H1 (cell line): ENCODE measurements around the gene RNF144A. TPM values are rescaled to one million over a fixed set of nuclear protein-coding genes. Genes with fewer than 3 reads are reported as not detected.
A peak's percentile ranks its signal among the peaks of the same experiment; 100 is the strongest.

Source experiments
- CTCF ChIA-PET: fragments of 300-600 bp; sonication (Branson Sonifier 250); formaldehyde crosslinking; loops from one replicate; lab custom pipeline; 2021; ENCODE audit not compliant: partially characterized antibody; lab: Charles Lee
- POLR2A ChIA-PET: fragments of 300-600 bp; sonication (Branson Sonifier 250); formaldehyde crosslinking; loops from one replicate; lab custom pipeline; 2021; ENCODE audit warnings: inconsistent platforms; ENCODE audit not compliant: partially characterized antibody; lab: Charles Lee
- DNase-seq, 2 experiments: peaks; one replicate each; pipeline versions ENCODE4 v3.0.0 to v3.0.0-alpha.2; 2010 to 2022; ENCODE audit warnings: low spot score in 2 of 2, low read depth in 1 of 2, mixed read lengths in 1 of 2
- FAIRE-seq: peaks from 2 replicates; lab custom pipeline; 2011; peaks lifted over from hg19 to GRCh38; lab: Jason Lieb, UNC
- H2AFZ ChIP-seq: 2 replicates; pipeline ENCODE4 v1.8.1; 2012; ENCODE audit warnings: low read length, inconsistent platforms
- H2AK5ac ChIP-seq: 2 replicates; pipeline ENCODE4 v1.6.1; 2013; ENCODE audit warnings: low read depth, low read length
- H2BK120ac ChIP-seq: replicated peaks from 2 replicates; pipeline ENCODE3; 2013; ENCODE audit warnings: low read depth, low read length, inconsistent platforms
- H2BK12ac ChIP-seq: 2 replicates; pipeline ENCODE4 v1.6.1; 2013; ENCODE audit warnings: low read depth, low read length
- H2BK15ac ChIP-seq: 2 replicates; pipeline ENCODE4 v1.6.1; 2013; ENCODE audit warnings: low read length
- H2BK20ac ChIP-seq: 2 replicates; pipeline ENCODE4 v1.6.1; 2013; ENCODE audit warnings: low read length
- H2BK5ac ChIP-seq: 2 replicates; pipeline ENCODE4 v1.6.1; 2013; ENCODE audit warnings: low read depth, low read length
- H3K14ac ChIP-seq: 2 replicates; pipeline ENCODE4 v1.6.1; 2013; ENCODE audit warnings: inconsistent platforms; ENCODE audit not compliant: insufficient read length
- H3K18ac ChIP-seq: 2 replicates; pipeline ENCODE4 v1.6.1; 2013; ENCODE audit warnings: low read length; ENCODE audit errors: extremely low read depth
- H3K23ac ChIP-seq: 2 replicates; pipeline ENCODE4 v1.6.1; 2013; ENCODE audit warnings: inconsistent platforms; ENCODE audit not compliant: insufficient read length
- H3K23me2 ChIP-seq: 2 replicates; pipeline ENCODE4 v1.6.1; 2013; ENCODE audit warnings: low read depth, low read length
- H3K27ac ChIP-seq: 2 replicates; pipeline ENCODE4 v1.6.1; 2011; ENCODE audit warnings: low read depth, low read length, inconsistent platforms
- H3K27me3 ChIP-seq, 4 experiments: replicated peaks in 1 of 4; 1 replicate in 1 of 4; 2 replicates in 3 of 4; pipeline versions ENCODE4 v1.6.1 to v1.8.1; 2011 to 2013; ENCODE audit warnings: low read length in 3 of 4, mild to moderate bottlenecking in 3 of 4, inconsistent platforms in 2 of 4, mixed read lengths in 2 of 4, moderate library complexity in 1 of 4; ENCODE audit not compliant: control insufficient read depth in 3 of 4, insufficient read depth in 3 of 4; ENCODE audit errors: extremely low read depth in 1 of 4
- H3K36me3 ChIP-seq, 4 experiments: 2 replicates each; pipeline versions ENCODE4 v1.6.1 to v1.8.1; 2011 to 2013; ENCODE audit warnings: mild to moderate bottlenecking in 4 of 4, low read length in 3 of 4, moderate library complexity in 2 of 4, control low read depth in 1 of 4, inconsistent platforms in 1 of 4; ENCODE audit not compliant: insufficient read depth in 4 of 4, control insufficient read depth in 2 of 4
- H3K4ac ChIP-seq: replicated peaks from 2 replicates; pipeline ENCODE3; 2013; ENCODE audit warnings: low read length, low read depth, mixed read lengths, inconsistent platforms; ENCODE audit not compliant: insufficient read length
- H3K4me1 ChIP-seq, 4 experiments: replicated peaks in 1 of 4; 1 replicate in 1 of 4; 2 replicates in 3 of 4; pipeline versions ENCODE4 v1.6.1 to v1.8.1; 2011 to 2013; ENCODE audit warnings: low read length in 3 of 4, inconsistent platforms in 2 of 4, mixed read lengths in 1 of 4; ENCODE audit not compliant: insufficient read depth in 4 of 4, control insufficient read depth in 3 of 4
- H3K4me2 ChIP-seq, 2 experiments: 2 replicates each; pipeline versions ENCODE4 v1.6.1 to v1.8.1; 2011 to 2013; ENCODE audit warnings: low read depth in 2 of 2, low read length in 2 of 2, control low read depth in 1 of 2, inconsistent platforms in 1 of 2, mild to moderate bottlenecking in 1 of 2; ENCODE audit not compliant: insufficient read depth in 1 of 2
- H3K4me3 ChIP-seq, 4 experiments: fragments of 200-600, 300-600 bp in 1 of 4; sonication (generic), shearing (Covaris generic), sonication (Bioruptor Twin) in 1 of 4; 2 replicates each; pipeline versions ENCODE4 v1.5.1 to v1.8.1; 2011 to 2016; ENCODE audit warnings: low read length in 4 of 4, low read depth in 3 of 4, control low read depth in 2 of 4, inconsistent platforms in 2 of 4, mild to moderate bottlenecking in 2 of 4, mixed read lengths in 1 of 4, moderate library complexity in 1 of 4; ENCODE audit not compliant: insufficient read depth in 2 of 4; ENCODE audit errors: extremely low read depth in 1 of 4
- H3K56ac ChIP-seq: replicated peaks from 2 replicates; pipeline ENCODE3; 2013; ENCODE audit warnings: low read depth, mild to moderate bottlenecking, mixed read lengths, low read length, inconsistent platforms; ENCODE audit not compliant: insufficient read length
- H3K79me1 ChIP-seq: 2 replicates; pipeline ENCODE4 v1.6.1; 2013; ENCODE audit warnings: low read depth, low read length, control low read depth
- H3K79me2 ChIP-seq, 2 experiments: 2 replicates each; pipeline versions ENCODE4 v1.6.1 to v1.8.1; 2012 to 2013; ENCODE audit warnings: low read length in 2 of 2, mild to moderate bottlenecking in 2 of 2, inconsistent platforms in 1 of 2; ENCODE audit not compliant: insufficient read depth in 2 of 2, control insufficient read depth in 1 of 2
- H3K9ac ChIP-seq, 4 experiments: replicated peaks in 1 of 4; 1 replicate in 1 of 4; 2 replicates in 3 of 4; pipeline versions ENCODE4 v1.6.1 to v1.8.1; 2011 to 2013; ENCODE audit warnings: low read depth in 3 of 4, low read length in 3 of 4, control low read depth in 2 of 4, mild to moderate bottlenecking in 2 of 4, moderate library complexity in 2 of 4, inconsistent platforms in 1 of 4; ENCODE audit errors: extremely low read depth in 1 of 4
- H3K9me3 ChIP-seq, 2 experiments: 2 replicates each; pipeline versions ENCODE4 v1.6.1 to v1.8.1; 2012 to 2013; ENCODE audit warnings: mild to moderate bottlenecking in 2 of 2, moderate library complexity in 2 of 2, control low read depth in 1 of 2, inconsistent platforms in 1 of 2, low read depth in 1 of 2, low read length in 1 of 2, mixed read lengths in 1 of 2; ENCODE audit not compliant: insufficient read depth in 2 of 2
- H4K20me1 ChIP-seq, 2 experiments: replicated peaks in 1 of 2; 2 replicates each; pipeline versions ENCODE3 to v1.8.1; 2011 to 2013; ENCODE audit warnings: inconsistent platforms in 2 of 2, low read length in 2 of 2, mild to moderate bottlenecking in 1 of 2; ENCODE audit not compliant: insufficient read depth in 2 of 2, control insufficient read depth in 1 of 2
- H4K5ac ChIP-seq: 2 replicates; pipeline ENCODE4 v1.6.1; 2013; ENCODE audit warnings: low read length, low read depth, mixed read lengths, inconsistent platforms; ENCODE audit not compliant: insufficient read length
- H4K8ac ChIP-seq: 2 replicates; pipeline ENCODE4 v1.8.0; 2013; ENCODE audit warnings: mild to moderate bottlenecking, moderate library complexity, low read length, inconsistent platforms; ENCODE audit not compliant: insufficient read depth; ENCODE audit errors: extremely low read depth
- H4K91ac ChIP-seq: replicated peaks from 2 replicates; pipeline ENCODE3; 2013; ENCODE audit warnings: low read length, mixed read lengths, inconsistent platforms; ENCODE audit not compliant: insufficient read length
- ATF3 ChIP-seq: IDR thresholded peaks from 2 replicates; pipeline ENCODE4 v1.6.1; 2011; ENCODE audit warnings: low read depth, mild to moderate bottlenecking, low read length; ENCODE audit not compliant: insufficient read depth
- CBX8 ChIP-seq: fragments of 300-800, 300-1000 bp; sonication (generic); IDR thresholded peaks from 2 replicates; pipeline ENCODE4 v1.7.1; 2016; ENCODE audit warnings: low read depth, low read length, borderline replicate concordance
- CTCF ChIP-seq, 3 experiments: IDR thresholded peaks; 1 replicate in 2 of 3; 2 replicates in 1 of 3; pipeline versions ENCODE4 v1.5.1 to v1.6.1; 2011; ENCODE audit warnings: low read length in 3 of 3, mild to moderate bottlenecking in 3 of 3, inconsistent platforms in 2 of 3, low read depth in 1 of 3, moderate library complexity in 1 of 3; ENCODE audit not compliant: insufficient read depth in 1 of 3; ENCODE audit errors: control extremely low read depth in 1 of 3
- GABPA ChIP-seq: IDR thresholded peaks from 2 replicates; pipeline ENCODE4 v1.6.1; 2011; ENCODE audit warnings: mild to moderate bottlenecking, low read length, moderate library complexity, borderline replicate concordance; ENCODE audit not compliant: insufficient read depth
- RAD21 ChIP-seq, 2 experiments: IDR thresholded peaks in 1 of 2; conservative IDR thresholded peaks in 1 of 2; 2 replicates each; pipeline ENCODE4 v1.6.1; 2011; ENCODE audit warnings: low read depth in 2 of 2, low read length in 2 of 2, improper control_type of control experiment in 1 of 2, inconsistent platforms in 1 of 2, mild to moderate bottlenecking in 1 of 2, moderate library complexity in 1 of 2
- RBBP5 ChIP-seq: IDR thresholded peaks from 2 replicates; pipeline ENCODE4 v1.7.1; 2012; ENCODE audit warnings: low read depth, mild to moderate bottlenecking, inconsistent platforms, low read length, moderate library complexity, borderline replicate concordance
- RNF2 ChIP-seq: fragments of 200-900, 300-1000 bp; sonication (generic); IDR thresholded peaks from 2 replicates; pipeline ENCODE4 v1.7.1; 2016; ENCODE audit warnings: borderline replicate concordance, low read depth, mild to moderate bottlenecking, antibody characterized with exemption, low read length; ENCODE audit not compliant: poor library complexity, severe bottlenecking; ENCODE audit errors: missing control alignments
- SRF ChIP-seq: IDR thresholded peaks from 2 replicates; pipeline ENCODE4 v1.6.1; 2011; ENCODE audit warnings: mild to moderate bottlenecking, low read depth, low read length, moderate library complexity
- TCF12 ChIP-seq: IDR thresholded peaks from 2 replicates; pipeline ENCODE4 v1.6.1; 2011; ENCODE audit warnings: low read depth, mild to moderate bottlenecking, low read length
- WGBS, 2 experiments: shearing (Covaris generic) in 1 of 2; methylation state at CpG; one replicate each; pipeline versions ENCODE4 v1.1.6 to v1.1.7; 2013 to 2015; ENCODE audit warnings: low lambda C conversion rate in 2 of 2, mixed read lengths in 2 of 2, inconsistent platforms in 1 of 2, low coverage in 1 of 2, missing lambda C conversion rate in 1 of 2; ENCODE audit not compliant: insufficient replicate concordance in 2 of 2, insufficient coverage in 1 of 2, insufficient read length in 1 of 2; ENCODE audit errors: extremely low coverage in 1 of 2, missing lambda C conversion rate in 1 of 2; 5-methylcytosine and 5-hydroxymethylcytosine counted together
- polyA plus RNA-seq, 7 experiments: library from polyadenylated mRNA; depleted of rRNA in 3 of 7; stranded (reverse) in 5 of 7; unstranded in 2 of 7; fragments of >200 nt in 5 of 7; fragments of 200-250 nt in 2 of 7; gene quantifications; 1 replicate in 5 of 7; 2 replicates in 1 of 7; 4 replicates in 1 of 7; pipeline versions ENCODE4 v1.2.1 to v1.2.3, GENCODE V29; 2011 to 2013; ENCODE audit warnings: missing spikeins in 2 of 7, mixed read lengths in 2 of 7
- total RNA-seq: library from RNA; stranded (reverse); fragmentation: NEBNext Ultra II Directional; extraction: Animal tissue kit (Norgen Biotek cat#: 25700); gene quantifications from 2 replicates; pipeline ENCODE4 v1.2.1, GENCODE V29; 2021

Gene RNF144A
- total and polyA plus RNA-seq, 2 of the 8 experiments (the other 6 are each of a cell fraction or from before 2014, with no cell fraction given): 14.0 to 15.0 TPM

- Histone ChIP-seq H3K4me1 (peaks cover 0 to 12% (median 6%) of the 10 kb centered on the region in 4 experiments; a peak in 4 of 7 replicates), H2AFZ (no peak overlapping the region), H3K23me2 (no peaks in the 10 kb centered on the region), H4K8ac (no peak overlapping the region), H4K20me1 (peaks cover 2 to 3% of the 10 kb centered on the region in 2 experiments), H3K36me3 (no peaks in the 10 kb centered on the region), H3K79me1 (no peaks in the 10 kb centered on the region), H3K56ac (no peak overlapping the region), H3K9ac (no peak overlapping the region), H3K4me3 (no peak overlapping the region), H3K23ac (no peak overlapping the region), H3K18ac (no peak overlapping the region), H3K79me2 (no peaks in the 10 kb centered on the region), H3K4me2 (no peak overlapping the region), H2BK20ac (no peak overlapping the region), H2BK5ac (no peak overlapping the region), H3K27ac (no peak overlapping the region), H3K4ac (no peak overlapping the region), H3K14ac (no peak overlapping the region), H4K5ac (no peak overlapping the region), H3K27me3 (no peaks in the 10 kb centered on the region), H2BK120ac (no peak overlapping the region), H2BK12ac (no peak overlapping the region), H2BK15ac (no peak overlapping the region), H3K9me3 (no peaks in the 10 kb centered on the region), H2AK5ac (no peak overlapping the region), H4K91ac (no peak overlapping the region)
- POLR2A ChIA-PET: interaction anchor here (0.9 to 1.3 kb wide), 2 partner anchors 13 to 56 kb away, joined by 3 read pairs; no protein-coding TSS in a partner anchor
- CTCF ChIA-PET: interaction anchor here (0.6 to 9.8 kb wide), 39 partner anchors 9 to 358 kb away, joined by 3 to 132 read pairs (median 4); partner anchors contain the start of gene RNF144A
- WGBS, 2 experiments: 84% methylated on average over 5 of the region's 5 CpGs; no CpG with 5 or more reads in 1 of the 2 experiments
- DNase-seq (no peak), FAIRE-seq (no peak)
- TF ChIP-seq SRF (no peak), ATF3 (no peak), RNF2 (no peak), GABPA (no peak), RBBP5 (no peak), CTCF (IDR thresholded peaks at IDR 0.05; ENCODE audit: control extremely low read depth in 1 of 3, insufficient read depth in 1 of 3, low read depth in 1 of 3, low read length in 3 of 3) (peak; percentile 62 to 83 (median 77)), CBX8 (no peak), TCF12 (no peak), RAD21 (IDR thresholded peaks at IDR 0.05 in 1 of 2, conservative IDR thresholded peaks at IDR 0.05 in 1 of 2; ENCODE audit: low read depth in 2 of 2, low read length in 2 of 2) (peak; percentile 45 to 57)
These were observed 97.0 kb downstream of the RNF144A start for GRCh38 chr2:7014174-7014640.
